HEK293 (cell line): Measurements from ENCODE around the gene ACSF2.

ENCODE experiments used
- CTCF ChIA-PET: fragments of 350-600 bp; formaldehyde crosslinking; extraction: SDS; loops from one replicate; lab custom pipeline; 2021; ENCODE audit warnings: antibody characterized with exemption; lab: Yijun Ruan, JAX
- POLR2A ChIA-PET: fragments of 300-600 bp; formaldehyde crosslinking; extraction: SDS; loops from one replicate; lab custom pipeline; 2020; ENCODE audit warnings: antibody characterized with exemption, inconsistent platforms; lab: Yijun Ruan, JAX
- H3K27ac ChIP-seq: fragments of 200-500 bp; sonication (Bioruptor generic); 2 replicates; pipeline ENCODE4 v1.5.1; 2014; ENCODE audit warnings: low read depth, low read length, control low read depth, inconsistent platforms; ENCODE audit errors: extremely low read depth
- H3K36me3 ChIP-seq, 2 experiments: fragments of 200-500 bp in 1 of 2; sonication (Bioruptor generic) in 1 of 2; 1 replicate in 1 of 2; 2 replicates in 1 of 2; pipeline ENCODE4 v1.5.1; 2014 to 2017; ENCODE audit warnings: inconsistent platforms in 2 of 2, low read length in 2 of 2; ENCODE audit not compliant: control insufficient read depth in 2 of 2, insufficient read depth in 1 of 2
- H3K4me1 ChIP-seq: fragments of 200-500 bp; sonication (Bioruptor generic); 2 replicates; pipeline ENCODE4 v1.5.1; 2014; ENCODE audit warnings: mild to moderate bottlenecking, low read length, inconsistent platforms; ENCODE audit not compliant: control insufficient read depth, insufficient read depth
- H3K4me3 ChIP-seq: 2 replicates; pipeline ENCODE4 v1.5.1; 2011; ENCODE audit warnings: low read depth, mild to moderate bottlenecking, control low read depth, low read length, moderate library complexity
- H3K9me3 ChIP-seq: fragments of 200-500 bp; sonication (Bioruptor generic); 2 replicates; pipeline ENCODE4 v1.5.1; 2014; ENCODE audit warnings: low read depth, low read length, inconsistent platforms; ENCODE audit not compliant: control insufficient read depth, insufficient read depth
- KLF1 ChIP-seq: fragments of 450-650 bp; formaldehyde crosslinking; IDR thresholded peaks from 2 replicates; pipeline ENCODE4 v1.5.1; 2016; ENCODE audit warnings: missing biosample characterization, missing genetic modification characterization
- PATZ1 ChIP-seq: fragments of 450-650 bp; formaldehyde crosslinking; IDR thresholded peaks from 2 replicates; pipeline ENCODE4 v1.5.1; 2016; ENCODE audit warnings: missing biosample characterization, missing genetic modification characterization
- ZBTB1 ChIP-seq: fragments of 450-650 bp; formaldehyde crosslinking; IDR thresholded peaks from 2 replicates; pipeline ENCODE4 v1.5.1; 2016; ENCODE audit warnings: missing biosample characterization, missing genetic modification characterization
- ZBTB20 ChIP-seq: fragments of 450-650 bp; formaldehyde crosslinking; IDR thresholded peaks from 2 replicates; pipeline ENCODE4 v1.5.1; 2016; ENCODE audit warnings: missing biosample characterization, missing genetic modification characterization
- ZBTB21 ChIP-seq: fragments of 450-650 bp; formaldehyde crosslinking; IDR thresholded peaks from 2 replicates; pipeline ENCODE4 v1.5.1; 2017; ENCODE audit warnings: missing biosample characterization, missing genetic modification characterization
- ZBTB8A ChIP-seq: fragments of 450-650 bp; formaldehyde crosslinking; IDR thresholded peaks from 2 replicates; pipeline ENCODE4 v1.5.1; 2016; ENCODE audit warnings: missing biosample characterization, missing genetic modification characterization
- ZFP69B ChIP-seq: fragments of 450-650 bp; formaldehyde crosslinking; IDR thresholded peaks from 2 replicates; pipeline ENCODE4 v1.5.1; 2016; ENCODE audit warnings: missing biosample characterization, missing genetic modification characterization
- ZNF112 ChIP-seq: fragments of 450-650 bp; formaldehyde crosslinking; IDR thresholded peaks from 2 replicates; pipeline ENCODE4 v1.5.0; 2017; ENCODE audit warnings: missing biosample characterization, missing genetic modification characterization
- ZNF274 ChIP-seq, 2 experiments: fragments of 200-500 bp in 1 of 2; fragments of 450-650 bp in 1 of 2; sonication (Bioruptor generic) in 1 of 2; formaldehyde crosslinking in 1 of 2; IDR thresholded peaks; 2 replicates each; pipeline versions ENCODE4 v1.5.1 to v1.6.1; 2014 to 2016; ENCODE audit warnings: borderline replicate concordance in 1 of 2, inconsistent platforms in 1 of 2, low read length in 1 of 2, missing biosample characterization in 1 of 2, missing genetic modification characterization in 1 of 2
- ZNF76 ChIP-seq: fragments of 450-650 bp; formaldehyde crosslinking; IDR thresholded peaks from 2 replicates; pipeline ENCODE4; 2016; ENCODE audit warnings: low read depth, missing biosample characterization, missing genetic modification characterization, borderline replicate concordance
- ZNF837 ChIP-seq: fragments of 450-650 bp; formaldehyde crosslinking; IDR thresholded peaks from 2 replicates; pipeline ENCODE4 v1.5.1; 2016; ENCODE audit warnings: missing biosample characterization, missing genetic modification characterization

The ACSF2 gene

GRCh38 chr17:50452630-50453300, 26.7 kb downstream of the ACSF2 start:
- H3K4me3 ChIP-seq, result no peak overlapping the region
- no peaks in the 10 kb centered on the region for H3K36me3 ChIP-seq
- CTCF ChIA-PET, result interaction anchor here (1.2 kb wide), 1 partner anchor 27 kb away, joined by 4 read pairs; no protein-coding TSS in a partner anchor
- H3K9me3 ChIP-seq, result no peaks in the 10 kb centered on the region
- TF ChIP-seq KLF1 (tag by site-specific recombination) (peak; percentile 24; the same call in 1 of the 2 replicates), ZBTB21 (tag by site-specific recombination) (no peak), ZNF76 (no peak)
- no peak overlapping the region for H3K27ac ChIP-seq
- POLR2A ChIA-PET, result no interaction called here
- peaks cover 2% of the 10 kb centered on the region; the same call in 1 of the 2 replicates for H3K4me1 ChIP-seq

GRCh38 chr17:50453901-50454300, 27.9 kb downstream of the ACSF2 start:
- H3K9me3 ChIP-seq, result no peaks in the 10 kb centered on the region
- CTCF ChIA-PET, result interaction anchor here (0.7 to 1.0 kb wide), 2 partner anchors 25 to 56 kb away, joined by 3 to 4 read pairs; partner anchors contain the start of genes LRRC59 and RSAD1
- no peaks in the 10 kb centered on the region for H3K36me3 ChIP-seq
- no peak overlapping the region for H3K4me3 ChIP-seq
- no peak for TF ChIP-seq ZBTB1
- POLR2A ChIA-PET, result no interaction called here
- peaks cover 12% of the 10 kb centered on the region for H3K4me1 ChIP-seq
- H3K27ac ChIP-seq, result no peak overlapping the region

GRCh38 chr17:50457621-50458020, 31.6 kb downstream of the ACSF2 start:
- no peaks in the 10 kb centered on the region for H3K9me3 ChIP-seq
- CTCF ChIA-PET, result interaction anchor here (0.6 to 5.1 kb wide), 5 partner anchors 21 to 95 kb away, joined by 3 to 29 read pairs (median 3); partner anchors contain the start of genes LRRC59 and RSAD1
- peaks cover 17% of the 10 kb centered on the region for H3K4me1 ChIP-seq
- POLR2A ChIA-PET, result interaction anchor here (1.0 kb wide), 1 partner anchor 14 kb away, joined by 5 read pairs; no protein-coding TSS in a partner anchor
- H3K4me3 ChIP-seq, result no peak overlapping the region
- no peak overlapping the region for H3K27ac ChIP-seq
- H3K36me3 ChIP-seq, result peaks cover 0 to 21% of the 10 kb centered on the region in 2 experiments; a peak in 1 of 3 replicates
- TF ChIP-seq ZBTB8A (tag by site-specific recombination), result no peak
- 0 out of 2 replicates have a peak, but pooled peaks have one; percentile 35 for TF ChIP-seq ZBTB20 (tag by site-specific recombination)

- no peak for TF ChIP-seq ZNF274 (IDR thresholded peaks at IDR 0.05; ENCODE audit: low read length)
- no peak for TF ChIP-seq ZNF274 (tag by site-specific recombination; IDR thresholded peaks at IDR 0.05; ENCODE audit: borderline replicate concordance)
- no peak for TF ChIP-seq PATZ1 (tag by site-specific recombination)
- TF ChIP-seq ZFP69B (tag by site-specific recombination), result no peak
- TF ChIP-seq ZNF837 (tag by site-specific recombination), result no peak
- no peak for TF ChIP-seq ZNF112 (tag by site-specific recombination)
- no peak overlapping the region for H3K4me3 ChIP-seq
- CTCF ChIA-PET, result interaction anchor here (0.6 to 5.1 kb wide), 5 partner anchors 15 to 96 kb away, joined by 3 to 29 read pairs (median 6); partner anchors contain the start of genes LRRC59 and RSAD1
- POLR2A ChIA-PET, result interaction anchor here (1.0 to 1.7 kb wide), 3 partner anchors 13 to 61 kb away, joined by 4 to 5 read pairs (median 5); partner anchors contain the start of genes ACSF2 and LRRC59
- H3K27ac ChIP-seq, result peak overlapping the region; percentile 1; the same call in 1 of the 2 replicates
- peaks cover 0 to 27% of the 10 kb centered on the region in 2 experiments; a peak in 1 of 3 replicates for H3K36me3 ChIP-seq
- no peaks in the 10 kb centered on the region for H3K9me3 ChIP-seq
- peaks cover 17% of the 10 kb centered on the region for H3K4me1 ChIP-seq
Observed at GRCh38 chr17:50458270-50458669, 32.3 kb downstream of the ACSF2 start.
